ENCODE data around the gene LRRC32. TPM values are rescaled to one million over a fixed set of nuclear protein-coding genes. Genes with fewer than 3 reads are reported as not detected.
"Not testable (repeated sequence)": the region's sequence is repeated elsewhere in the genome, so short reads cannot be mapped to it uniquely, and the experiment has no call there.

Gene LRRC32
- total RNA-seq, 3 donors from 2014 or later, result 4.6 to 5.8 (median 4.6) TPM

DNA sequence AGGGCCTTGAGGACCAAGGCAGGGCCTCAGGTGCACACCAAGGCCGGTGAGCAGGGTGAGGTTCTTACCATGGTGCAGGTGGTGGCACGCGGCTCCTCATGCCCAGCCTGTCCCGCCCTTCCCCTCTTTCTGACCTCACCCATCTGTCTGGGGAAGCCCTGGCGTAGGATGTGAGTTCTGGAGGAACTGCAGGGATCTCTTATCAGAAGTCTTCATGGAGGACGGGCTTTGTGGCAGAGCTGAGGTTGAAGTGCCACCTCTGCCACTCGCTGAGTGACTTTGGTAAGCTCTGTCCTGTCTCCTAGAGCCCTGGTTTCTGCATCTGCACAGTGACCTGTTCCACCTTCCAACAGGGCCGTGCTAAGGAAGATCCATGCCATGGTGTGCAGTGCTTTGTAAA, 49.1 kb downstream of the LRRC32 start:
- ATAC-seq, result no peak
- no peak for DNase-seq
- peaks cover 10% of the 10 kb centered on the region for H3K9me3 Mint-ChIP-seq
- H3K27me3 Mint-ChIP-seq (ENCODE audit: low read depth), result peaks cover 4% of the 10 kb centered on the region
- no peak overlapping the region for H3K4me3 Mint-ChIP-seq
- peaks cover 5% of the 10 kb centered on the region for H3K4me1 Mint-ChIP-seq (ENCODE audit: low read depth)
- H3K36me3 Mint-ChIP-seq (ENCODE audit: insufficient read depth), result peaks cover 4% of the 10 kb centered on the region

DNA sequence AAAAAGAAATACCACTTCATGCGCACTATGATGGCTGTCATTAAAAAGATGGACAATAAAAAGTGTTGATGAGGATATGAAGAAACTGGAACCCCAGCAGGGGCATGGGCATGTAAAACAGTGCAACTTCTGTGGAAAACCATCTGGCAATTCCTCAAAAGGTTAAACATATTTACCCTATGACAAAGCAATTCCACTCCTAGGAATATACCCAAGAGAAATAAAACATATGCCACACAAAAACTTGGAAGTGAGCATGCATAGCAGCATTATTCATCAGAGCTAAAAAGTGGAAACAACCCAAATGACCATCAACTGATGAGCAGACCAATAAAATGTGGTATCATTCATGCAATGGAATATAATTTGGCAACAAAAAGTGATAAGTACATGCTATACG, 50.1 kb downstream of the LRRC32 start:
- Mint-ChIP-seq H3K36me3 (ENCODE audit: insufficient read depth) (peaks cover 3% of the 10 kb centered on the region), H3K27me3 (ENCODE audit: low read depth) (peaks cover 5% of the 10 kb centered on the region), H3K4me3 (no peak overlapping the region), H3K4me1 (ENCODE audit: low read depth) (no peaks in the 10 kb centered on the region), H3K9me3 (peaks cover 4% of the 10 kb centered on the region)
- ATAC-seq (no peak), DNase-seq (no peak)

DNA sequence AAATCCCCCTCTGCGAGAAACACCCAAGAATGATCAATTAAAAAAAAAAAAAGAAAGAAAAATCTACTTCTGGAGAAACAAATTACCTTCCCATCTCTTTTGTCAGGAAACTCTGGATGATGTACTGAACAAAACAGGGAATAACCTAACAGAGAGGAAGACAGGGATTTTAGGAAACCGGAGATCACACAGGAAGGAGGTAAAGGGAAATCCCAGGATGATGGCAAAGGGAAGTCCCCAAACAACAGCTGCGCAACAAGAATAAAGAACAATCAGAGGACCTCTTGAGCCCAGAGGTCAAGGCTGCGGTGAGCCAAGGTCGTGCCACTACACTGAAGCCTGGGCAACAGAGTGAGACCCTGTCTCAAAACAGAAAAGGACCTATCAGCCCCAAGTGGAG, 50.7 kb downstream of the LRRC32 start:
- H3K4me1 Mint-ChIP-seq (ENCODE audit: low read depth); DNase-seq; H3K36me3 Mint-ChIP-seq (ENCODE audit: insufficient read depth); ATAC-seq; H3K4me3 Mint-ChIP-seq; H3K9me3 Mint-ChIP-seq; H3K27me3 Mint-ChIP-seq (ENCODE audit: low read depth): not testable (repeated sequence)

DNA sequence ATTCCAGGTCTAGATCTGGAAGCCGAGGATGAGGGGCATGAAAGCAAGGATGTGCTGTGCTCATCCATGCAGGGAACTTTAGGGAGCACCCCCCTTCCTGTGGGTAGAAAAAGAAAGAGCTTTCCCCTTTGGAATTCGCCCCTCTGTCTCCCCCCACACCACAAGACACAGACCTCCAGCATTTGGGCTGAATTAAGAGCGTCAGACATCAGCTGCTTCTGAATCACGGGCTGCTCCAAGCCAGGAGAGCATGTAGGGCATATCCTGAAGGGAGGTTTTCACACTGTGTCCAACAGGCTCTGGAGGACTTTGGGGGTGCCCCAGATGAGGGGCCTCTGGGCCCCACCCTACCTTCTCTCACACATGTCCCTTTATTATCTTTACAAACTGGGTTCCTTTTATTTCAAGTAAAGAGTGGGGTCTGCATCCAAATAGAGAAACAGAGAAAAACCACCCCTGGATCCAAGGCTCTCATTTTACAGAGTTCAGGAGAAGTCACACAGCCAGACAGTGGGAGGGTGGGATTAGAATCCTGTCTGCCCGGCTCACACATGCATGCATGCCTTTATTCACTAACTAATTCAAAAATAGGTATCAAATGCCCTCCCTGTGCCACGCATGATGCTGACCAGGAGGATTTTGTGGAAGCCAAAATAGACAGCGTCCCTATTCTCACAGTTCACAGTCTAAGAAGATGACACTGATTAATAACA, 52.8 kb downstream of the LRRC32 start:
- Mint-ChIP-seq H3K27me3 (ENCODE audit: low read depth) (peaks cover 5% of the 10 kb centered on the region), H3K4me3 (no peak overlapping the region), H3K4me1 (ENCODE audit: low read depth) (no peaks in the 10 kb centered on the region), H3K9me3 (no peaks in the 10 kb centered on the region), H3K36me3 (ENCODE audit: insufficient read depth) (no peaks in the 10 kb centered on the region)
- ATAC-seq, result no peak
- no peak for DNase-seq

DNA sequence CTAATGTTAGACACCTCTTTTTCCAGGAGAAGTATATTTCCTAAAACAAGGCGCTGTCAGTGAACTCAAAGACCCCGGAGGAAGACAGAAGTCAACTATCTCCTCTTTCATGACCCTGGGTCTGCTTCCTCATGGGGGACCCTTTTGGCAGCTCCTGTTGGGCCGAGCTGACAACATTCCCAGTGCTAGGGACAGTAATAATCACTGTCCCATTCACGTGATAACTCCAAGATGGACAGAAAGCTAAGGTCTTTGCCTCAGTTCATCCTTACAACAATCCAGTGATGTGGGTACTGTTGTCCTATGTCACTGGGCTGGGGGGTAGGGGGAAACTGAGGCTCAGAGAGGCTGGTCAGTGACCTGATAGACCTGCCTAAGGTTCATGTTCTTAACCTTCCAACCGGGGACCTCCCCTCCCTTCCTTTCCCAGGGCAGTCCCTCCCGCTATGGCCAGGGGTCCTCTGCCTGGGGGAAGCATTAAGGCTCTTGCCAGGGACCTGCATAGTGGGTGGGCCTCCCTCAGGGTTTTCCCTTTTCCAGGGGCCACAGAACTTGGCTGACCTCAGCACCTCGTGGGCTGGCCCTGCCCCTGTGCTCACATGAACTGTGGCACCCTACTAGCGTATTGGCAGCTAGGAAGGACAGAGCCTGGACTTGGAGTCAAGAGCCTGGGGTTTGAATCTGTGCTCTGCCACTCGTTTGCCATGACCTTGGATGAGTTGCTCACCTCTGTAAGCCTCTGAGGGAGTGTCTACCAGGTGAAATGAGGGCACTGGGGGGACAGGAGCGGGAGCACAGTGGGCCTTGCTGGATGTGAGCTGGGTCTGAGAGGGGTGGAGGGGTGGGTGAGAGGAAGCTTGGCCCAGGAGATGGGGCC, 53.6 kb downstream of the LRRC32 start:
- no peak for ATAC-seq
- Mint-ChIP-seq H3K27me3 (ENCODE audit: low read depth) (peaks cover 5% of the 10 kb centered on the region), H3K9me3 (no peaks in the 10 kb centered on the region), H3K4me3 (no peak overlapping the region), H3K36me3 (ENCODE audit: insufficient read depth) (no peaks in the 10 kb centered on the region), H3K4me1 (ENCODE audit: low read depth) (no peaks in the 10 kb centered on the region)
- no peak for DNase-seq

DNA sequence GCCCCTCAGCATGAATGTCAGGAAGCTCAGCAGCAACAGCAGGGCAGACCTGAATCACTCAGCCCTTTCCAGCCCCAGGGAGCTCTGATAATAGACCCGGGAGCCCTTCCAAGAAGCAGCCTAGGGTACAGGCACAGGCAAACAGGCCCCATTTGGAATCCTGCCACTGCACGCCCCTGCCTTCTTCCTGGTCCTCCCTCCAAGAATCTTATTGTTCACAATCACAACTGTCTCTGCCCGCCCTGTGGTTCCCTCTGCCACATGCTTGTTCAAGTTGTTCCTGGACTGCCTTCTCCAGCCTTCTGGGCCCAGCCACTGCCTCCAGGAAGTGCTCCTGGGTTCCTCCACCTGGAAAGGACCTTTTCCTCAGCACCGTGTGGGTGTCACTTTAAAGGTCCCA, 54.6 kb downstream of the LRRC32 start:
- Mint-ChIP-seq H3K27me3 (ENCODE audit: low read depth) (peaks cover 5% of the 10 kb centered on the region), H3K4me3 (no peak overlapping the region), H3K4me1 (ENCODE audit: low read depth) (no peaks in the 10 kb centered on the region), H3K36me3 (ENCODE audit: insufficient read depth) (no peaks in the 10 kb centered on the region), H3K9me3 (no peaks in the 10 kb centered on the region)
- no peak for ATAC-seq
- DNase-seq, result no peak

DNA sequence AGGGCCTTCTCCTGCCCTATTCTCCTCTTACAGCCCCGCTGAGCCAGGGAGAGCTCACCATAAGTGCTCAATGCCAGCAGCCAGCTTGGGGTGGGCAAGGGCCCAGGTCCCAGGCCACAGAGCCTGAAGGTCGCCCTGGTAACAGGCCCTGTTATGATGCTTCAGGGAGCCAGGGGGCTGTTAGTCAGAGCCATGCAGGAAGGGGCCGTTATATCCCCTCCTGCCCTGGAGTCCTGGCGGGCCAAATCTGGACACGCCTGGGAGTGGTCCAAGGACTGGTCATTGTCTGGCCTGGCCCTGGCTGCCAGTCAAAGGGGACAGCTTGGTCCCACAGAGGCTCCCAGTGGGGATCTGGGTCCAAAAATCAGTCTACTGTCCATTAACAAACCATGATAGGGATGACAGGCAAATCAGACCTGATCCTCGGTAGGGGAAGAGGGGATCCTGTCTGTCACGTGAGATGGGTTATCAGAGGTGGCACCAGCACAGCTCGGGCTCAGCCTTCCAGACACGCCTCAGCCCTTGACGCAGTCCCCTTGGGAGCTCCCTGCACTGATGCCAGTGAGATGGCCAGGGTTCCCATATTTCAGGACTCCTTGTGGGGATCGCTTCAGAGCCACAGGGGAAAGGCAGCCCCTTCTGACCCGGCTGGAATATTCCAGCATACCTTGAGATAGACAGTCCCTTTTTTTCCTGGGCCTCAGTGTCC, 55.9 kb downstream of the LRRC32 start:
- DNase-seq, result no peak
- H3K27me3 Mint-ChIP-seq (ENCODE audit: low read depth), result peaks cover 5% of the 10 kb centered on the region
- no peaks in the 10 kb centered on the region for H3K4me1 Mint-ChIP-seq (ENCODE audit: low read depth)
- H3K9me3 Mint-ChIP-seq, result no peaks in the 10 kb centered on the region
- no peak overlapping the region for H3K4me3 Mint-ChIP-seq
- no peak for ATAC-seq
- H3K36me3 Mint-ChIP-seq (ENCODE audit: insufficient read depth), result no peaks in the 10 kb centered on the region

DNA sequence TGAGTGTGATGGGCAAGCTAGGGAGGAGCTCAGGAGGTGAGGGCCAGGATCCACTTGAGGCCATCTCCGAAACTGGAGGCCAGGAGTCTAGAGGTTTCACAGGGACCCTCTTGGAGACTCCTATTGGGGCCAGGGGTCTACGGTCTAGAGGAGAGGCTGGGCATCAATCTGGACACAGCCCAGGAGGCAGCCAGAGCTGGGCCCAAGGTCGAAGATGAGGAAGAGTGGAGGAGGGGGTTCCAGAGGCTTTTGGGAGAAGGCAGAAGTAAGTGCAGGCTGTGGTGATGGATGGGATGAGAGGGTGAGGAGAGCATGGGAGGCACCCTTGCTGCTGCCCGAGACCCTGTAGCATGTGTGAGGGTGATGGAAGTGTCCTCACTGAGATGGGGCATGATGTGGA, 56.6 kb downstream of the LRRC32 start:
- Mint-ChIP-seq H3K36me3 (ENCODE audit: insufficient read depth) (no peaks in the 10 kb centered on the region), H3K9me3 (no peaks in the 10 kb centered on the region), H3K4me3 (no peak overlapping the region), H3K27me3 (ENCODE audit: low read depth) (peaks cover 5% of the 10 kb centered on the region), H3K4me1 (ENCODE audit: low read depth) (no peaks in the 10 kb centered on the region)
- DNase-seq (no peak), ATAC-seq (no peak)

DNA sequence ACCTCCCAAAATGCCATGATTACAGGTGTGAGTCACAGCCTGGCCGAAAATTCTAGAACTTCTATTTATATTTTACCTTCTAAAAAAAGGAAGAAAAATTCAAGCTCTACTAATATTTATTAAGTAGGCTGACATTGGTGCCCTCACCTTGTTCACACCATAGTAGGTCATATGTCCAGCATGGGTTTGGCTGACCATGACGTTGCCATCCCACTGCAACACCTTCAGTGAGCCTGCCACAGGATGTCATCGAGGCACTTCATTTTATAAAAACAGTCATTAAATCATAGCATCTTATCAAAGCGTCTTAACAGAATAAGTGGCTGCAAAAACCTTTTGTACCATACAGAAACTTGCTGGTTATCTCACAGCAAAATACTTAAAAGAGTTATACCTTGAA, 58.3 kb downstream of the LRRC32 start:
- peaks cover 5% of the 10 kb centered on the region for H3K27me3 Mint-ChIP-seq (ENCODE audit: low read depth)
- H3K4me1 Mint-ChIP-seq (ENCODE audit: low read depth), result no peaks in the 10 kb centered on the region
- no peak overlapping the region for H3K4me3 Mint-ChIP-seq
- DNase-seq, result no peak
- ATAC-seq, result no peak
- no peaks in the 10 kb centered on the region for H3K9me3 Mint-ChIP-seq
- no peaks in the 10 kb centered on the region for H3K36me3 Mint-ChIP-seq (ENCODE audit: insufficient read depth)

DNA sequence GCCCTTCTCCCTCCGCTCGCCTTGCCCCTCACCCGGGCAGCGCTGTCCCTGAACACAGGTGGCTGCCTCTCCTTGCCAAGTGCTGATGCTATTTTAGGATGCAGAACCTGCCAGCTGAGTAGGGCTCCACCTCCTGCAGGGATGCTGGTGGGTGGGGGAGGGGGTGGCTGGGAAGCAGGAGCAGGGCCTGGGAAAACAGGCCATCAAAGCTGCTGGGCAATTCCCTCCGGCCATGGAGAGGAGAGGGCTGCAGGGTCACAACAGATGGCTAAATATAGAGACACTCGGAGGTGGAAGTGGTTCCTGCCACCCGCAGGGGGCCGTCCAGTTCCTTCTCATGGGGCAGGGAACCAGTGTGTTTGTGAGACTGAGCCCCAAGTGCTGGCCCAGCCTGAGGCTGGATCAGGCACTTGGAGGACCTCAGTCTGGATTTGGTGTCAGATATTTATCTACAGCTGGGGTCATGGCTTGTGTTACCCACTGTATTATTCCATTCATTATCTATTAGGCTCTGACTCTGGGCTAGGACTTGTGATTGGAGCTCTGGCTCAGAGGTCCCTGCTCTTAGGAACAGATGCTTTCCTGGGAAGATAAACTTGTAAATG, 59.6 kb downstream of the LRRC32 start:
- Mint-ChIP-seq H3K36me3 (ENCODE audit: insufficient read depth) (no peaks in the 10 kb centered on the region), H3K4me3 (no peak overlapping the region), H3K27me3 (ENCODE audit: low read depth) (no peaks in the 10 kb centered on the region), H3K4me1 (ENCODE audit: low read depth) (no peaks in the 10 kb centered on the region), H3K9me3 (no peaks in the 10 kb centered on the region)
- ATAC-seq, result no peak
- DNase-seq, result no peak

DNA sequence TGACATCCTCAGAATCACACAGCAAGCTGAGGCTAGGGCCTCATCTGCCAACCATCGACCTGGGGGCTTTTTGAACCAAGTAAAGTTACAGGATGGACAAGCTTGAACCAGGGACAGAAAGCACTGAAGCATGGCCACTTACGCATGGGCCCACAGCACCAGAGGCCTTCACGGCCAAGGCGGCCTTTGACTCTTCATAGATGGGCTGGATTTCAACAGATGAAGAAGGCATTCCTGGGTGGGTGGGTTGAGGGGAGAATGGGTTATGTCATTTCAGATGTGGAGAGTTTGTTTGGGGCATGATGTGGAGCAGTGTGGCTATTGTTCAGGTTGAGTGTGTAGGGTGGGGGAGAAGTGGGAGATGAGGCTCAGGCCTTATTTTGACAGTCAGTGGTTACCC, 60.2 kb downstream of the LRRC32 start:
- Mint-ChIP-seq H3K27me3 (ENCODE audit: low read depth) (no peaks in the 10 kb centered on the region), H3K4me1 (ENCODE audit: low read depth) (no peaks in the 10 kb centered on the region), H3K9me3 (no peaks in the 10 kb centered on the region), H3K36me3 (ENCODE audit: insufficient read depth) (no peaks in the 10 kb centered on the region), H3K4me3 (no peak overlapping the region)
- ATAC-seq, result no peak
- no peak for DNase-seq

DNA sequence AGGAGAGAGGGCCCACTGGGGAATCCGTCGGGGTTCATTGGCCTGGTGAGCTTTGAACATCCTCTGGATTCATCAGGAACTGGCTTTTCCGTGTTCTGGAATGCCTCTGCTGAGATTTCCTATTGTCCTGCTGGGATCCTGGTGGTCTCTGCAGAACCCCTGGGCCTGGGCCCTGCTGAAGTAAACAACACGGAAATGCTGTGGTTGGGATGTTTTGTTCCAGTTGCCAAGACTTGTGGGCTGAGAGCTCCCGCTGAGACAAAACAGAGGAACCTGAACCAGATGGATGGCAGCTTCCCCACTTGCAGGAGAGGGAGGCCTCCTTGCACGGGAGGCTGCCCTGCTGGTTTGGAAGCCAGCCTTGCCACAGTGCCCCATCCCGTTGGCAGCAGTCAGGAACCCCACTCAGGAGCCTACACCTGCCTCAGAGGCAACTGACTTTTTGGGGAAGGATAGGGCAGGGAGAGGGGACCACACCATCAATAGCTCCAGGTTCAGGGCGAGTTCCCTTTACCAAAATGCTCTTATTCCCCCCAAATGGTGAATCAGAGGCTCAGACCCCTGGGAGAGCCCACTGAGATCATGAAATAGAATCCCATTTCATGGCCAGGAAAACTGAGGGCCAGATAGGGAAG, 60.7 kb downstream of the LRRC32 start:
- Mint-ChIP-seq H3K4me3 (no peak overlapping the region), H3K27me3 (ENCODE audit: low read depth) (no peaks in the 10 kb centered on the region), H3K4me1 (ENCODE audit: low read depth) (no peaks in the 10 kb centered on the region), H3K9me3 (no peaks in the 10 kb centered on the region), H3K36me3 (ENCODE audit: insufficient read depth) (no peaks in the 10 kb centered on the region)
- ATAC-seq (no peak), DNase-seq (no peak)

DNA sequence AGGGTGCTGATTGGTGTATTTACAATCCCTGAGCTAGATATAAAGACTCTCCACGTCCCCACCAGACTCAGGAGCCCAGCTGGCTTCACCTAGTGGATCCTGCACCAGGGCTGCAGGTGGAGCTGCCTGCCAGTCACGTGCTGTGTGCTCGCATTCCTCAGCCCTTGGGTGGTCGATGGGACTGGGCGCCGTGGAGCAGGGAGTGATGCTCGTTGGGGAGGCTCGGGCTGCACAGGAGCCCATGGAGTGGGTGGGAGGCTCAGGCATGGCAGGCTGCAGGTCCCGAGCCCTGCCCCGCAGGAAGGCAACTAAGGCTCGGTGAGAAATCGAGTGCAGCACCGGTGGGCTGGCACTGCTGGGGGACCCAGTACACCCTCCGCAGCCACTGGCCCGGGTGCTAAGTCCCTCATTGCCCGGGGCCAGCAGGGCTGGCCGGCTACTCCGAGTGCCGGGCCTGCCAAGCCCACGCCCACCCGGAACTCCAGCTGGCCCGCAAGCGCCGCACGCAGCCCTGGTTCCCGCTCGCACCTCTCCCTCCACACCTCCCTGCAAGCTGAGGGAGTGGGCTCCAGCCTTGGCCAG, 61.6 kb downstream of the LRRC32 start:
- not testable (repeated sequence) for H3K4me3 Mint-ChIP-seq; H3K36me3 Mint-ChIP-seq (ENCODE audit: insufficient read depth); H3K27me3 Mint-ChIP-seq (ENCODE audit: low read depth); H3K9me3 Mint-ChIP-seq; H3K4me1 Mint-ChIP-seq (ENCODE audit: low read depth); DNase-seq; ATAC-seq

DNA sequence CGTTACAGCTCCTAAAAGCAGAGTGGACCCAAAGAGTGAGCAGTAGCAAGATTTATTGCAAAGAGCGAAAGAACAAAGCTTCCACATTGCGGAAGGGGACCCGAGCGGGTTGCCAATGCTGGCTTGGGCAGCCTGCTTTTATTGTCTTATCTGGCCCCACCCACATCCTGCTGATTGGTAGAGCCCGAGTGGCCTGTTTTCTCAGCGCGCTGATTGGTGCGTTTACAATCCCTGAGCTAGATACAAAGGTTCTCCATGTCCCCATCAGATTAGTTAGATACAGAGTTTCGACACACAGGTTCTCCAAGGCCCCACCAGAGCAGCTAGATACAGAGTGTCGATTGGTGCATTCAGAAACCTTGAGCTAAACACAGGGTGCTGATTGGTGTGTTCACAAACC, 62.3 kb downstream of the LRRC32 start:
- H3K9me3 Mint-ChIP-seq; ATAC-seq; DNase-seq; H3K4me3 Mint-ChIP-seq; H3K4me1 Mint-ChIP-seq (ENCODE audit: low read depth); H3K27me3 Mint-ChIP-seq (ENCODE audit: low read depth); H3K36me3 Mint-ChIP-seq (ENCODE audit: insufficient read depth): not testable (repeated sequence)
